Measurements from ENCODE around the gene FAM221B.

The FAM221B gene

DNA sequence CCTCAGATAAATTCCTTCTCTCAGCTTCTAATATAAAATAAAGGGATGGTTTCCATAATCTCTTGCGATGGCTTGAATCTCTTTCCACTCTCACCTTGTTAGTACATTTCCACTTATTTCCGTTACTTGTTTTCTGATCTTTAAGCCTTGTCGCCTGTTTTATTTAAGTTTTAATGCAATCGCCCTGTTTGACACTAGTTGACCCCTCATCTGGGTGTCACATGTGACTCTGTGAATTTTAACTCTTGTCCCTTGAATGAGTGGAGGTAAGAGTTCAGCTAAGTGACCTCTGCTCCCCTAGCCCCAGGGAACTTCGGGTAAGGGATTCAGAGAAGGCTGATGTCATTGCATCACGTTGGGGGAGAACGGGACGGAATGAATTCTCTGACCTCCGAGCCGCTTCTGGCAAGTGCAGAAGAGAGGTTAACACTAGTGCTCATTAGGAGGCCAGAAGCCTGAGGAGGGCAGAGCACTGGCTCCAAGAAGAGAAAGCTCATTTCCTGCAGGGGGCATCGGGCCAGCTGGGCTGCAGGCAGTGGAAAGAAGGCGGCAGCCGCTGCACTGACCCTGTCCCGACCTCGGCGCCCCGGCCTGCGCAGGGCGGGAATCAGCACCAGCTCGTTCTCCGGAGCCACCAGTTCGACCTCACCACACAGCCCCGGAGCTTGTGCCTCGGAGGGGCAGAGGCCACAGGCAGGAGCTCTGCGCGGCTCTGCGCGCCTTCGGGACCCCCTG lies 14.3 kb downstream of the FAM221B start:
- Mint-ChIP-seq H3K9me3 (no peaks in the 10 kb centered on the region), H3K4me3 (peak overlapping the region; percentile 83 to 94), H3K27ac (peak overlapping the region; percentile 96 to 98), H3K4me1 (peaks cover 45% of the 10 kb centered on the region), H3K27me3 (no peaks in the 10 kb centered on the region)
- DNase-seq (peak in 1 of 2 donors; percentile 61), ATAC-seq (peak; percentile 23)

GRCh38 chr9:35813434-35814105 lies 15.0 kb downstream of the FAM221B start:
- Mint-ChIP-seq H3K27ac (no peak overlapping the region), H3K4me1 (peaks cover 45% of the 10 kb centered on the region), H3K4me3 (peak overlapping the region; percentile 83 to 94), H3K9me3 (no peaks in the 10 kb centered on the region), H3K27me3 (no peaks in the 10 kb centered on the region)
- DNase-seq = no peak
- ATAC-seq = no peak

GRCh38 chr9:35812025-35812602 lies 16.4 kb downstream of the FAM221B start, which contains the start of gene SPAG8:
TSS of gene SPAG8 (minus strand) at chr9:35812262. CDS start at chr9:35812147, 115 bp downstream.
- ATAC-seq = peak; percentile 84
- peak within 1 kb of the TSS; percentile 86 to 87 for H3K4me3 Mint-ChIP-seq
- DNase-seq = peak; percentile 91 to 97
- no peaks in the 10 kb centered on the region for H3K27me3 Mint-ChIP-seq
- peaks cover 45% of the 10 kb centered on the region for H3K4me1 Mint-ChIP-seq
- no peaks in the 10 kb centered on the region for H3K9me3 Mint-ChIP-seq
- H3K27ac Mint-ChIP-seq = peak within 1 kb of the TSS; percentile 84 to 95

DNA sequence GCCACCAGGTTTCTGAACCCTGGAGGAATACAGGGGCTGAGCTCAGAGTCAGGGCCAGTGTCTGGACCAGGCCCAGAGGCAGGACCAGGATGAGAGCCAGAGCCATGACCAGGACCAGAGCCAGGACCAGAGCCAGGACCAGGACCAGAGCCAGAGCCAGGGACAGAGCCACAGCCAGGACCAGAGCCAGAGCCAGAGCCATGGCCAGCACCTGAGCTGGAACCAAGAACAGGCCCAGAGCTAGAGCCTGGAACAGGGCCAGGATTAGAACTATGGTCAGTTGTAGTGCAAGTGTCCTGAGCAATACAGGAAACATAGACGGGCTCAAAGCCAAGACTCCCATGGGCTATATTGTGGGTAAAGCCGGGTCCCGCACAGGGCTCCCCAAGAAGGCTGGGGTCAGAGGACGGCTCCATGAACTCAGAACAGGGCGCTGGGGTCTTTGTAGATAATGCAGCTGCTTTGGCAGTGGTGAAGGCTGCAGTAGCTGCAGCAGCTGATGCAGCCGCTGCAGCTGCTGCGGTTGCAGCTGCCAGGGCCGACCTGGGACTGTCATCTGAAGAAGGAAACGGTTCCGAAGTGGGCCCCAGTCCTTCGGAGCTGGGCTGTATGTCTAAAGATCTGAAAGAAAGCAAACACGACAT lies 17.0 kb downstream of the FAM221B start:
- H3K4me1 Mint-ChIP-seq = peaks cover 49% of the 10 kb centered on the region
- DNase-seq (no peak), ATAC-seq (no peak)
- no peaks in the 10 kb centered on the region for H3K27me3 Mint-ChIP-seq
- H3K27ac Mint-ChIP-seq = peak overlapping the region; percentile 74 to 95
- H3K9me3 Mint-ChIP-seq = no peaks in the 10 kb centered on the region
- H3K4me3 Mint-ChIP-seq = peak overlapping the region; percentile 86 to 87

- DNase-seq = no peak
- no peak for ATAC-seq
- H3K4me3 Mint-ChIP-seq = no peak overlapping the region
- peaks cover 47% of the 10 kb centered on the region for H3K4me1 Mint-ChIP-seq
- no peaks in the 10 kb centered on the region for H3K27me3 Mint-ChIP-seq
- no peak overlapping the region for H3K27ac Mint-ChIP-seq
- H3K9me3 Mint-ChIP-seq = no peaks in the 10 kb centered on the region
Measured at GRCh38 chr9:35810122-35810521, 18.4 kb downstream of the FAM221B start.

GRCh38 chr9:35808433-35808832 lies 20.1 kb downstream of the FAM221B start:
- ATAC-seq (no peak), DNase-seq (no peak)
- H3K27ac Mint-ChIP-seq = peak overlapping the region in 1 of 2 donors; percentile 11
- H3K9me3 Mint-ChIP-seq = no peaks in the 10 kb centered on the region
- peaks cover 38% of the 10 kb centered on the region for H3K4me1 Mint-ChIP-seq
- H3K27me3 Mint-ChIP-seq = no peaks in the 10 kb centered on the region
- no peak overlapping the region for H3K4me3 Mint-ChIP-seq

- H3K4me1 Mint-ChIP-seq = peaks cover 14% of the 10 kb centered on the region
- no peak overlapping the region for H3K27ac Mint-ChIP-seq
- DNase-seq (no peak), ATAC-seq (no peak)
- H3K4me3 Mint-ChIP-seq = no peak overlapping the region
- no peaks in the 10 kb centered on the region for H3K9me3 Mint-ChIP-seq
- H3K27me3 Mint-ChIP-seq = no peaks in the 10 kb centered on the region
Measured at GRCh38 chr9:35806101-35806500, 22.4 kb downstream of the FAM221B start.

DNA sequence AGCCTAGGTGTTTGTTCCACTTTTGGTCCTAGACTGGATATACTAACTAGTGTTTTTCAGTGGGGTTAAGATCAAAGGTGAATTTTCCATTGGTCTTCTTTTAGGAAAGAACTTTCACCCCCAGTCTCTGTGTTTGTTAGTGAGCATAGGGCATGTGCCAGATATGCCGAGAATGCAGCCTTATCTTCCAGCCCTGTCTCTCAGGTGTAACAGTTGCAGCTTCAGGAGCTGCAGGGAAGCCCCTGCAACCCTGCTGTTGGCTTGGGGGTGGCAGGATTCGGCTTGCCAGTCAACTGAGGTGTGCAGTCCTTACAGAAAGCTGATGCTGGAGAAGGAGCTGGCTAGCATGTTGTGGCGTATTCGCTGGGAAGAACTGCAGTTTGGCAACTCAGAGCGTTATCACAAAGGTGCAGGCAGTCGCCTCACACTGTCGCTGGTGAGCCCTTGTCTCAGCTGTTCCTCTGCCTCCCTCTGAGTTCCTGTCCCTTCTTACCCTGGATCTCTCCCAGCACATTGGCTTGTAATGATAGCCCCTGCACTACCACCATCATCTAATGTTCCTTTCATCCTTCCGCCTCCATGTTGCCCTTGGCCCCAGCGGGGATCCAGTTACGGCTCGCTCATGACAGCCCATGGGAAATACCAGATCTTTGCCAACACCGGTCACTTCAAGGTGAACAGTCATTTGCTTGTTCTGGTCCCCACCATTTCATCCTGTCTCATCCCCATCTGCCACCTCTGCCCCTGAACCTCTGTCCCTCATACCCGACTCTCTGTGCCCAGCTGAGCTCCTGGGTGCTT lies 27.0 kb downstream of the FAM221B start:
- DNase-seq (no peak), ATAC-seq (no peak)
- H3K9me3 Mint-ChIP-seq = no peaks in the 10 kb centered on the region
- no peak overlapping the region for H3K4me3 Mint-ChIP-seq
- H3K27me3 Mint-ChIP-seq = no peaks in the 10 kb centered on the region
- peak overlapping the region; percentile 0 to 20 for H3K27ac Mint-ChIP-seq
- H3K4me1 Mint-ChIP-seq = peaks cover 24% of the 10 kb centered on the region

- peaks cover 21% of the 10 kb centered on the region for H3K4me1 Mint-ChIP-seq
- no peaks in the 10 kb centered on the region for H3K9me3 Mint-ChIP-seq
Measured at GRCh38 chr9:35800530-35800929, 28.0 kb downstream of the FAM221B start.

GRCh38 chr9:35798658-35799374 lies 29.7 kb downstream of the FAM221B start:
- Mint-ChIP-seq H3K27ac (peak overlapping the region in 1 of 2 donors; percentile 58), H3K4me3 (no peak overlapping the region), H3K4me1 (peaks cover 21% of the 10 kb centered on the region), H3K27me3 (no peaks in the 10 kb centered on the region), H3K9me3 (no peaks in the 10 kb centered on the region)
- peak; percentile 93 for ATAC-seq
- peak in 1 of 2 donors; percentile 34 for DNase-seq

More at GRCh38 chr9:35800530-35800929, 28.0 kb downstream of the FAM221B start:
- no peak overlapping the region for H3K27ac Mint-ChIP-seq
- DNase-seq (no peak), ATAC-seq (no peak)
- H3K4me3 Mint-ChIP-seq = no peak overlapping the region
- H3K27me3 Mint-ChIP-seq = no peaks in the 10 kb centered on the region

DNA sequence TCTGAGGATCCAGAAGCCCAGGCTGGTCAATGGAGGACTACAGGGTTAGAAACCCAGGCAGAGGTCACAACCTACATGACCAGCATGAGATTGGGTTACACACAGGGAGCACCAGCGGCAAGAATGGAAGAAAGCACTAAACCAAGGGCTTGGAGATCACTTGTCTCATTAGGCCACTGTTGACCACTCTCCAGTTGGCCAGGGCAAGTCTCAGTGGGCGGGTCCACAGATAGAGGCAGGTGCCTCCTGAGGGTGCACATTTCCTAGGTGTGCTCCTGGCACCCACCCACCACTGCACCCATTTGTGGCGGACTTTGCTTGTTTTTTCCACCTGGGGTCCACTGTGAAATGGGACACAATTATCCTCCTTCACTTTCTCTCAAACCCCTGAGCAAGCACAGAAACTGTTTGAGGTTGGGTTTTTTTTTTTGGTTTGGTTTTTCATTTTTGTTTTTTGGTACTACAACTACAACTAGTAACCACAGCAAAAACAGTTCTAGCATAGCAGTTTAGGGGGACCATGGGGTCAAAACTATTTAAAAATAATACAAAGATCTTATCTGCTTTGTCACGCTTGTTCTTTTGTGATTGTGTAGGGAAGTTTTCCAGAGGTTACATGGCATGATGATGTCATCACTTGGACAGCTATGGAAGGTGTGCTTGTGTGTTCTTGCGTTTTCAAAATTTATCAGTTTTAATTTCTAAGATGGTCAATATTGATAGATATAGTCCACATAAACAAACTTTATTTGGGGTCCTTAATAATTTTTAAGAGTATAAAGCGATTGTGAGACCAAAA lies 31.0 kb downstream of the FAM221B start:
- H3K9me3 Mint-ChIP-seq = no peaks in the 10 kb centered on the region
- H3K4me1 Mint-ChIP-seq = peaks cover 21% of the 10 kb centered on the region
- H3K27me3 Mint-ChIP-seq = no peaks in the 10 kb centered on the region
- no peak for DNase-seq
- no peak overlapping the region for H3K27ac Mint-ChIP-seq
- no peak for ATAC-seq
- no peak overlapping the region for H3K4me3 Mint-ChIP-seq

DNA sequence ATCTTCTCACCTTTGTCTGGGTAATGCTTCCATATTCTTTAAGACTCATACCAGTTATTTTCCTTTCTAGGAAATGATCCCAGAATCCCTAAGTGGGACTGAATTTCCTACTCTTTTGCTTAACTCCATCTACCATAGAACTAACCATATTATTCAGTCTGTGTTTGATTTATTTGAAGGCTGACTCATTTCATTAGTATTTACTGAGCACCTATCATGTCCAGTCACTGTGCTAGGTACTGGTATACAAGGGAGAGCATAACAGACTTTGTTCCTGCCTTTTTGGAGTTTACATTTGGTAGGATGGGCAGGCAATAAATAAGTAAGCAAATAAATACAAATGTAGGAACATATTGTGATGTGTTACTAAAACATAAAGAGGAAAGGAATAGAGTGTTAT lies 32.8 kb downstream of the FAM221B start:
- peaks cover 25% of the 10 kb centered on the region for H3K4me1 Mint-ChIP-seq
- H3K9me3 Mint-ChIP-seq = no peaks in the 10 kb centered on the region
- no peak for ATAC-seq
- no peak overlapping the region for H3K4me3 Mint-ChIP-seq
- H3K27ac Mint-ChIP-seq = no peak overlapping the region
- no peaks in the 10 kb centered on the region for H3K27me3 Mint-ChIP-seq
- no peak for DNase-seq

DNA sequence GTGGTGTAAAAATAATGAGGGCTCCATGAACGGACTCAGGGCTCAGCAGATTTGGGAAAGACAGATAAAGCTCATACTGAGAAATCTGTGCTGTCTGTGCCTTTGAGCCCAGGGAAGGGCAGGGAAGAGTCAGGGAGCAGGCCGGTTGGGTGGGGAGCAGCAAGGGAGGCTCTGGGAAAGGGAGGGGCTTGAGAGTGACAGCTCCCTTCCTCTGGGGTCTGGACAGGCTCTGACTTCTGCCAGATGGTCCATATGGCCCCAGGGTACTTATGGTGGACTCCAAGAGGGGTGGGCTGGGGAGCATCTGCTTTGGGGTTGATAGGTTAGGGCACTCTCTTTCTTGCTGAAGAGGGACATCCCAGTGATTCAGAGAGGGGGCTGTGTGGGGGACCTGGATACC lies 35.1 kb downstream of the FAM221B start:
- no peak for ATAC-seq
- Mint-ChIP-seq H3K9me3 (no peaks in the 10 kb centered on the region), H3K4me1 (peaks cover 24% of the 10 kb centered on the region), H3K4me3 (no peak overlapping the region), H3K27me3 (no peaks in the 10 kb centered on the region), H3K27ac (no peak overlapping the region)
- no peak for DNase-seq

- no peaks in the 10 kb centered on the region for H3K9me3 Mint-ChIP-seq
- ATAC-seq = no peak
- no peak for DNase-seq
- peaks cover 20% of the 10 kb centered on the region for H3K4me1 Mint-ChIP-seq
- no peak overlapping the region for H3K27ac Mint-ChIP-seq
- no peak overlapping the region for H3K4me3 Mint-ChIP-seq
- H3K27me3 Mint-ChIP-seq = no peaks in the 10 kb centered on the region
Measured at GRCh38 chr9:35792826-35793225, 35.7 kb downstream of the FAM221B start.

Measured in stimulated activated naive CD8-positive, alpha-beta T cell treated with anti-CD3 and anti-CD28 coated beads, Interleukin-15, amount 100 ng/mL, for 72 hours (primary cell).